A549 (cell line): ENCODE measurements around the gene ADGRB2. TPM values are rescaled to one million over a fixed set of nuclear protein-coding genes. Genes with fewer than 3 reads are reported as not detected.

Experiments
- ATAC-seq, 2 experiments: fragments of 200-7000 bp in 1 of 2; fragments of >200 bp in 1 of 2; cut with Nextera tagmentation in 1 of 2; cut with Tn5 transposase in 1 of 2; 3 replicates each; pipeline versions ENCODE4 v1.8.0 to v1.9.1; 2018 to 2020; ENCODE audit warnings: mild to moderate bottlenecking in 1 of 2, moderate library complexity in 1 of 2
- CTCF ChIA-PET: fragments of 300-600 bp; sonication (Branson Sonifier 250); formaldehyde crosslinking; extraction: SDS; loops from one replicate; lab custom pipeline; 2021; ENCODE audit warnings: antibody characterized with exemption, inconsistent platforms; lab: Yijun Ruan, JAX
- POLR2A ChIA-PET: fragments of 350-600 bp; formaldehyde crosslinking; extraction: SDS; loops from one replicate; lab custom pipeline; 2021; ENCODE audit warnings: antibody characterized with exemption, inconsistent platforms; lab: Yijun Ruan, JAX
- DNase-seq, 2 experiments: peaks; one replicate each; pipeline versions ENCODE4 v3.0.0 to v3.0.0-alpha.2; 2011 to 2016; ENCODE audit warnings: low read depth in 1 of 2, low spot score in 1 of 2
- FAIRE-seq: peaks from 2 replicates; lab custom pipeline; 2011; peaks lifted over from hg19 to GRCh38; lab: Jason Lieb, UNC
- H3K27ac ChIP-seq, 2 experiments: fragments of >200 bp; sonication (Bioruptor Twin); formaldehyde crosslinking; 3 replicates each; pipeline ENCODE4 v1.5.1; 2016 to 2017
- H3K4me1 ChIP-seq: fragments of >200 bp; sonication (Bioruptor Twin); formaldehyde crosslinking; 3 replicates; pipeline ENCODE4 v1.6.1; 2016
- H3K4me2 ChIP-seq: fragments of >200 bp; sonication (Bioruptor Twin); formaldehyde crosslinking; 3 replicates; pipeline ENCODE4 v1.6.1; 2016
- H3K4me3 ChIP-seq: fragments of >200 bp; sonication (Bioruptor Twin); formaldehyde crosslinking; 3 replicates; pipeline ENCODE4 v1.5.1; 2016
- H3K9me3 ChIP-seq: fragments of >200 bp; sonication (Bioruptor Twin); formaldehyde crosslinking; 3 replicates; pipeline ENCODE4 v1.6.1; 2016
- BCL3 ChIP-seq: fragments of >200 bp; sonication (Bioruptor Twin); formaldehyde crosslinking; IDR thresholded peaks from 3 replicates; pipeline ENCODE4 v1.6.1; 2016
- CHD2 ChIP-seq: fragments of 150-350 bp; IDR thresholded peaks from 2 replicates; pipeline ENCODE4 v1.6.1; 2014; ENCODE audit warnings: low read length; ENCODE audit not compliant: partially characterized antibody
- CHD4 ChIP-seq: fragments of 200-600 bp; sonication (generic); IDR thresholded peaks from 2 replicates; pipeline ENCODE4 v1.6.1; 2016; ENCODE audit warnings: antibody characterized with exemption, mild to moderate bottlenecking, borderline replicate concordance
- EHF ChIP-seq: fragments of 250-450 bp; sonication (Bioruptor Pico); IDR thresholded peaks from 2 replicates; pipeline ENCODE4 v1.5.0; 2020; ENCODE audit warnings: mild to moderate bottlenecking
- EHMT2 ChIP-seq: fragments of 200-600 bp; sonication (generic); IDR thresholded peaks from 2 replicates; pipeline ENCODE4 v1.6.1; 2016; ENCODE audit warnings: antibody characterized with exemption, low read depth, mild to moderate bottlenecking, moderate library complexity
- EP300 ChIP-seq, 2 experiments: fragments of >200 bp; sonication (Bioruptor Twin); formaldehyde crosslinking; IDR thresholded peaks; 2 replicates in 1 of 2; 3 replicates in 1 of 2; pipeline ENCODE4 v1.6.1; 2016 to 2017
- FOSL2 ChIP-seq, 2 experiments: fragments of 450-650 bp in 1 of 2; fragments of >200 bp in 1 of 2; sonication (Bioruptor Twin) in 1 of 2; formaldehyde crosslinking; IDR thresholded peaks; 2 replicates each; pipeline versions ENCODE4 v1.5.0 to v1.6.1; 2016 to 2020; ENCODE audit warnings: mild to moderate bottlenecking in 1 of 2, moderate library complexity in 1 of 2
- FOXS1 ChIP-seq: fragments of 250-450 bp; sonication (Bioruptor Pico); IDR thresholded peaks from 2 replicates; pipeline ENCODE4 v1.5.0; 2020; ENCODE audit warnings: mild to moderate bottlenecking, moderate library complexity
- GATA3 ChIP-seq: IDR thresholded peaks from 2 replicates; pipeline ENCODE4 v1.6.1; 2012; ENCODE audit warnings: borderline replicate concordance
- HDAC2 ChIP-seq: fragments of 200-600 bp; sonication (generic); IDR thresholded peaks from 2 replicates; pipeline ENCODE4 v1.6.1; 2016
- HOXA7 ChIP-seq: fragments of 250-450 bp; sonication (Bioruptor Pico); IDR thresholded peaks from 2 replicates; pipeline ENCODE4 v1.5.0; 2020; ENCODE audit warnings: mild to moderate bottlenecking, moderate library complexity
- HOXB5 ChIP-seq: fragments of 250-450 bp; sonication (Bioruptor Pico); IDR thresholded peaks from 2 replicates; pipeline ENCODE4 v1.5.0; 2020; ENCODE audit warnings: mild to moderate bottlenecking, moderate library complexity
- KDM5A ChIP-seq: fragments of 200-600 bp; sonication (generic); IDR thresholded peaks from 2 replicates; pipeline ENCODE4 v1.6.1; 2016; ENCODE audit warnings: antibody characterized with exemption, mild to moderate bottlenecking
- PBX3 ChIP-seq: IDR thresholded peaks from 2 replicates; pipeline ENCODE4 v1.6.1; 2012
- RAD21 ChIP-seq, 2 experiments: fragments of >200 bp in 1 of 2; sonication (Bioruptor Twin) in 1 of 2; formaldehyde crosslinking in 1 of 2; IDR thresholded peaks in 1 of 2; conservative IDR thresholded peaks in 1 of 2; 2 replicates in 1 of 2; 3 replicates in 1 of 2; pipeline ENCODE4 v1.6.1; 2012 to 2018; ENCODE audit warnings: inconsistent platforms in 1 of 2
- RCOR1 ChIP-seq: fragments of 150-350 bp; IDR thresholded peaks from 2 replicates; pipeline ENCODE4 v1.6.1; 2014; ENCODE audit warnings: antibody characterized with exemption, low read length, low read depth
- TP53 ChIP-seq: fragments of 250-450 bp; sonication (Bioruptor Pico); IDR thresholded peaks from 2 replicates; pipeline ENCODE4 v1.5.0; 2021; ENCODE audit warnings: mild to moderate bottlenecking, moderate library complexity
- ZC3H11A ChIP-seq: fragments of 450-650 bp; IDR thresholded peaks from 2 replicates; pipeline ENCODE4 v1.6.1; 2014; ENCODE audit warnings: antibody characterized with exemption, mild to moderate bottlenecking
- ZFP36 ChIP-seq: fragments of 450-650 bp; IDR thresholded peaks from 2 replicates; pipeline ENCODE4 v1.6.1; 2014; ENCODE audit warnings: borderline replicate concordance; ENCODE audit not compliant: partially characterized antibody
- ZSCAN20 ChIP-seq: fragments of 250-450 bp; sonication (Bioruptor Pico); IDR thresholded peaks from 2 replicates; pipeline ENCODE4 v1.8.0; 2022; ENCODE audit warnings: mild to moderate bottlenecking, moderate library complexity
- WGBS: methylation state at CpG from one replicate; pipeline ENCODE4 v1.1.6; 2017; ENCODE audit errors: missing lambda C conversion rate; 5-methylcytosine and 5-hydroxymethylcytosine counted together
- polyA plus RNA-seq, 4 experiments: library from polyadenylated mRNA; depleted of rRNA in 3 of 4; stranded (reverse); fragments of >200 nt; fragmentation: RNase III in 1 of 4; extraction: RNeasy Plus Mini Kit Qiagen cat#74134 plus additional on column Dnase treatment in 1 of 4; gene quantifications; 2 replicates in 3 of 4; 3 replicates in 1 of 4; pipeline ENCODE4 v1.2.3, GENCODE V29; 2011 to 2017
- TF ChIP-seq, protein P1 (sequence below): fragments of 200-600 bp; sonication (generic); IDR thresholded peaks from 2 replicates; pipeline ENCODE4 v1.6.1; 2016; ENCODE audit warnings: antibody characterized with exemption, mild to moderate bottlenecking, moderate library complexity
- TF ChIP-seq, protein P2 (sequence below): fragments of 250-450 bp; sonication (Bioruptor Pico); IDR thresholded peaks from 2 replicates; pipeline ENCODE4 v1.5.0; 2021; ENCODE audit warnings: mild to moderate bottlenecking, moderate library complexity, borderline replicate concordance
- TF ChIP-seq, protein P3 (sequence below): fragments of 450-650 bp; IDR thresholded peaks from 2 replicates; pipeline ENCODE4 v1.6.1; 2014; ENCODE audit warnings: antibody characterized with exemption

Gene ADGRB2
- polyA plus RNA-seq, 2 of the 4 experiments (the other 2 are of a cell fraction), result 2.3 to 6.6 TPM

GRCh38 chr1:31703431-31704270, 60.5 kb downstream of the ADGRB2 start, which contains the start of gene COL16A1:
Gene COL16A1 (minus strand): TSS chr1:31704017. CDS start chr1:31702193, 1,824 bp downstream.
- DNase-seq, result no peak
- 91% methylated on average over 9 of the region's 40 CpGs for WGBS
- 0 out of 3 replicates have a peak within 1 kb of the TSS, but pooled peaks have one; percentile 10 for H3K4me2 ChIP-seq
- POLR2A ChIA-PET, result interaction anchor here (0.8 to 1.1 kb wide), 2 partner anchors 11 to 14 kb away, joined by 3 read pairs; no protein-coding TSS in a partner anchor
- TF ChIP-seq HOXA7 (no peak), FOXS1 (no peak), ZC3H11A (no peak), CHD2 (no peak), RCOR1 (no peak), EHMT2 (no peak), KDM5A (no peak), HDAC2 (no peak), GATA3 (no peak), EHF (CRISPR knock-in tag) (no peak), FOSL2 (IDR thresholded peaks at IDR 0.05) (no peak), FOSL2 (CRISPR knock-in tag; IDR thresholded peaks at IDR 0.05) (no peak)
- TF ChIP-seq, protein P1, sequence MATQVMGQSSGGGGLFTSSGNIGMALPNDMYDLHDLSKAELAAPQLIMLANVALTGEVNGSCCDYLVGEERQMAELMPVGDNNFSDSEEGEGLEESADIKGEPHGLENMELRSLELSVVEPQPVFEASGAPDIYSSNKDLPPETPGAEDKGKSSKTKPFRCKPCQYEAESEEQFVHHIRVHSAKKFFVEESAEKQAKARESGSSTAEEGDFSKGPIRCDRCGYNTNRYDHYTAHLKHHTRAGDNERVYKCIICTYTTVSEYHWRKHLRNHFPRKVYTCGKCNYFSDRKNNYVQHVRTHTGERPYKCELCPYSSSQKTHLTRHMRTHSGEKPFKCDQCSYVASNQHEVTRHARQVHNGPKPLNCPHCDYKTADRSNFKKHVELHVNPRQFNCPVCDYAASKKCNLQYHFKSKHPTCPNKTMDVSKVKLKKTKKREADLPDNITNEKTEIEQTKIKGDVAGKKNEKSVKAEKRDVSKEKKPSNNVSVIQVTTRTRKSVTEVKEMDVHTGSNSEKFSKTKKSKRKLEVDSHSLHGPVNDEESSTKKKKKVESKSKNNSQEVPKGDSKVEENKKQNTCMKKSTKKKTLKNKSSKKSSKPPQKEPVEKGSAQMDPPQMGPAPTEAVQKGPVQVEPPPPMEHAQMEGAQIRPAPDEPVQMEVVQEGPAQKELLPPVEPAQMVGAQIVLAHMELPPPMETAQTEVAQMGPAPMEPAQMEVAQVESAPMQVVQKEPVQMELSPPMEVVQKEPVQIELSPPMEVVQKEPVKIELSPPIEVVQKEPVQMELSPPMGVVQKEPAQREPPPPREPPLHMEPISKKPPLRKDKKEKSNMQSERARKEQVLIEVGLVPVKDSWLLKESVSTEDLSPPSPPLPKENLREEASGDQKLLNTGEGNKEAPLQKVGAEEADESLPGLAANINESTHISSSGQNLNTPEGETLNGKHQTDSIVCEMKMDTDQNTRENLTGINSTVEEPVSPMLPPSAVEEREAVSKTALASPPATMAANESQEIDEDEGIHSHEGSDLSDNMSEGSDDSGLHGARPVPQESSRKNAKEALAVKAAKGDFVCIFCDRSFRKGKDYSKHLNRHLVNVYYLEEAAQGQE, result no peak
- TF ChIP-seq, protein P2, sequence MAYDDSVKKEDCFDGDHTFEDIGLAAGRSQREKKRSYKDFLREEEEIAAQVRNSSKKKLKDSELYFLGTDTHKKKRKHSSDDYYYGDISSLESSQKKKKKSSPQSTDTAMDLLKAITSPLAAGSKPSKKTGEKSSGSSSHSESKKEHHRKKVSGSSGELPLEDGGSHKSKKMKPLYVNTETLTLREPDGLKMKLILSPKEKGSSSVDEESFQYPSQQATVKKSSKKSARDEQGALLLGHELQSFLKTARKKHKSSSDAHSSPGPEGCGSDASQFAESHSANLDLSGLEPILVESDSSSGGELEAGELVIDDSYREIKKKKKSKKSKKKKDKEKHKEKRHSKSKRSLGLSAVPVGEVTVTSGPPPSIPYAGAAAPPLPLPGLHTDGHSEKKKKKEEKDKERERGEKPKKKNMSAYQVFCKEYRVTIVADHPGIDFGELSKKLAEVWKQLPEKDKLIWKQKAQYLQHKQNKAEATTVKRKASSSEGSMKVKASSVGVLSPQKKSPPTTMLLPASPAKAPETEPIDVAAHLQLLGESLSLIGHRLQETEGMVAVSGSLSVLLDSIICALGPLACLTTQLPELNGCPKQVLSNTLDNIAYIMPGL (CRISPR knock-in tag), result no peak
- TF ChIP-seq, protein P3, sequence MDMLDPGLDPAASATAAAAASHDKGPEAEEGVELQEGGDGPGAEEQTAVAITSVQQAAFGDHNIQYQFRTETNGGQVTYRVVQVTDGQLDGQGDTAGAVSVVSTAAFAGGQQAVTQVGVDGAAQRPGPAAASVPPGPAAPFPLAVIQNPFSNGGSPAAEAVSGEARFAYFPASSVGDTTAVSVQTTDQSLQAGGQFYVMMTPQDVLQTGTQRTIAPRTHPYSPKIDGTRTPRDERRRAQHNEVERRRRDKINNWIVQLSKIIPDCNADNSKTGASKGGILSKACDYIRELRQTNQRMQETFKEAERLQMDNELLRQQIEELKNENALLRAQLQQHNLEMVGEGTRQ, result no peak
- TF ChIP-seq, all 56 proteins: peak for 0
- Histone ChIP-seq H3K4me1 (peaks cover 66% of the 10 kb centered on the region), H3K9me3 (no peaks in the 10 kb centered on the region), H3K4me3 (no peak within 1 kb of the TSS), H3K27ac (peak within 1 kb of the TSS; percentile 95 to 96)
- ATAC-seq (no peak), FAIRE-seq (no peak)
- CTCF ChIA-PET, result interaction anchor here (0.6 to 8.9 kb wide), 9 partner anchors 8 to 260 kb away, joined by 3 to 112 read pairs (median 3); no protein-coding TSS in a partner anchor

DNA sequence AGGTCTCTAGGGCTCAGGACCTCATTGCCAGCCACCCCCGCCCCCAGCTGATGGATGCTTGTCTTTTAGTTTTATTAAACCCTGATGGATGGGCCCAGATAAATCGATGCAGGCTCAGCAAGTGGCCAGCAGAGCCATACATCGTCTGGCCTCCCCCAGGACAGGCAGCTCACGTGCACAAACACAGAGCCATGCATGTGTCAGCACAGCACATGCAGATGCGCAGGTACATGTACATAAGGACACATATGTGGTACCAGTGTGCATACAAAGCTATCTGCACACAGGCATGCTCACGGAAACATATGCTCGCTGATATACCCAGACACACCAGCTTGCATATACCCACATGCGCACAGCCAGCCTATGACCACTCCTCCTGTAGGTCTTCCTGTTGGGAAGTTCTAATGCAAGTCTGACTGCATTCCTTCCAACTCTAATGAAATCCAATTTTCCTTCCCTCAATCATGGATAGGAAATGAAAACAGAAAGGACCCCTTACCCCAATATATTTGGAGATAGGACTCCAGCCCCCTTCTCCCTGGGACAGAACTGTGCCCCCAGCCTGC, 61.2 kb downstream of the ADGRB2 start:
- DNase-seq (no peak), ATAC-seq (no peak), FAIRE-seq (no peak)
- H3K4me3 ChIP-seq, result no peak overlapping the region
- no peaks in the 10 kb centered on the region for H3K9me3 ChIP-seq
- peak overlapping the region; percentile 95 to 96 for H3K27ac ChIP-seq
- WGBS, result 97% methylated on average over 6 of the region's 8 CpGs
- POLR2A ChIA-PET, result interaction anchor here (1.1 to 2.6 kb wide), 2 partner anchors 12 to 13 kb away, joined by 3 to 30 read pairs; no protein-coding TSS in a partner anchor
- CTCF ChIA-PET, result interaction anchor here (0.6 to 8.9 kb wide), 5 partner anchors 12 to 261 kb away, joined by 3 to 112 read pairs (median 4); no protein-coding TSS in a partner anchor
- no peak overlapping the region; the same call in 2 of the 3 replicates for H3K4me2 ChIP-seq
- H3K4me1 ChIP-seq, result peaks cover 58% of the 10 kb centered on the region
- TF ChIP-seq EP300 (IDR thresholded peaks at IDR 0.05) (no peak), ZC3H11A (no peak), CHD4 (no peak), ZFP36 (no peak), RAD21 (conservative IDR thresholded peaks at IDR 0.05 in 1 of 2, IDR thresholded peaks at IDR 0.05 in 1 of 2) (no peak), EHMT2 (no peak), RCOR1 (no peak), PBX3 (no peak), BCL3 (no peak), ZSCAN20 (CRISPR knock-in tag) (no peak), TP53 (no peak), HOXB5 (no peak)
- TF ChIP-seq, protein P2 (CRISPR knock-in tag), result no peak
